Hepatocyte (in vitro differentiated cells): ENCODE data around the gene PAQR5. TPM values are rescaled to one million over a fixed set of nuclear protein-coding genes. Genes with fewer than 3 reads are reported as not detected.

ENCODE experiments used
- DNase-seq: peaks from one replicate; pipeline ENCODE4 v3.0.0-alpha.2; 2016; ENCODE audit warnings: low spot score
- H2AFZ ChIP-seq: fragments of 200-600 bp; sonication (generic); 2 replicates; pipeline ENCODE4 v1.6.0; 2016; ENCODE audit warnings: antibody characterized with exemption, mild to moderate bottlenecking
- H3K27ac ChIP-seq: fragments of 200-600 bp; sonication (generic); 2 replicates; pipeline ENCODE4 v1.5.1; 2016; ENCODE audit warnings: mild to moderate bottlenecking
- H3K27me3 ChIP-seq: fragments of 200-600 bp; sonication (generic); 2 replicates; pipeline ENCODE4 v1.6.1; 2016
- H3K36me3 ChIP-seq: fragments of 200-600 bp; sonication (generic); replicated peaks from 2 replicates; pipeline ENCODE4 v1.5.1; 2016; ENCODE audit warnings: low read depth; ENCODE audit not compliant: insufficient read depth
- H3K4me1 ChIP-seq: fragments of 200-600 bp; sonication (generic); 2 replicates; pipeline ENCODE4 v1.5.1; 2016; ENCODE audit warnings: mild to moderate bottlenecking, moderate library complexity; ENCODE audit not compliant: insufficient read depth
- H3K4me2 ChIP-seq: fragments of 200-600 bp; sonication (generic); 2 replicates; pipeline ENCODE4 v1.6.0; 2016
- H3K4me3 ChIP-seq: fragments of 200-600 bp; sonication (generic); 2 replicates; pipeline ENCODE4 v1.5.1; 2016; ENCODE audit warnings: mild to moderate bottlenecking
- H3K79me2 ChIP-seq: fragments of 200-600 bp; sonication (generic); 2 replicates; pipeline ENCODE4 v1.6.0; 2017; ENCODE audit warnings: mild to moderate bottlenecking
- H3K9me2 ChIP-seq: fragments of 200-600 bp; sonication (generic); replicated peaks from 2 replicates; pipeline ENCODE4 v1.6.0; 2017; ENCODE audit warnings: mild to moderate bottlenecking; ENCODE audit not compliant: insufficient read depth
- H3K9me3 ChIP-seq: fragments of 200-600 bp; sonication (generic); 2 replicates; pipeline ENCODE4 v1.5.1; 2016; ENCODE audit warnings: low read depth, mild to moderate bottlenecking
- H4K20me1 ChIP-seq: fragments of 200-600 bp; sonication (generic); 2 replicates; pipeline ENCODE4 v1.6.0; 2016; ENCODE audit warnings: mild to moderate bottlenecking; ENCODE audit not compliant: insufficient read depth, poor library complexity, severe bottlenecking
- EZH2 ChIP-seq: fragments of 200-600 bp; sonication (generic); IDR thresholded peaks from 2 replicates; pipeline ENCODE4 v1.6.1; 2016; ENCODE audit warnings: antibody characterized with exemption, mild to moderate bottlenecking, borderline replicate concordance
- EZH2phosphoT487 ChIP-seq: fragments of 200-600 bp; sonication (generic); IDR thresholded peaks from one replicate; pipeline ENCODE4 v1.6.1; 2018; ENCODE audit warnings: antibody characterized with exemption, mild to moderate bottlenecking, low read depth, moderate library complexity; ENCODE audit not compliant: unreplicated experiment, severe bottlenecking
- WGBS: methylation state at CpG from one replicate; pipeline ENCODE4 v1.1.6; 2016; ENCODE audit warnings: low lambda C conversion rate; ENCODE audit errors: missing lambda C conversion rate; 5-methylcytosine and 5-hydroxymethylcytosine counted together
- polyA plus RNA-seq: library from polyadenylated mRNA; unstranded; fragments of >200 nt; fragmentation: Nextera tagmentation; extraction: Ambion mirVana; gene quantifications from 2 replicates; pipeline ENCODE4 v1.2.1, GENCODE V29; 2016
- total RNA-seq: library from RNA; depleted of rRNA; stranded (reverse); fragments of >200 nt; gene quantifications from 2 replicates; pipeline ENCODE4 v1.2.3, GENCODE V29; 2014
- TF ChIP-seq, protein P1 (sequence below): fragments of 200-600 bp; sonication (generic); IDR thresholded peaks from 2 replicates; pipeline ENCODE4 v1.5.1; 2016; ENCODE audit warnings: antibody characterized with exemption, mild to moderate bottlenecking; ENCODE audit not compliant: poor library complexity

Gene PAQR5
- total and polyA plus RNA-seq, 2 experiments from 2014 or later, result 2.1 to 2.8 TPM

DNA sequence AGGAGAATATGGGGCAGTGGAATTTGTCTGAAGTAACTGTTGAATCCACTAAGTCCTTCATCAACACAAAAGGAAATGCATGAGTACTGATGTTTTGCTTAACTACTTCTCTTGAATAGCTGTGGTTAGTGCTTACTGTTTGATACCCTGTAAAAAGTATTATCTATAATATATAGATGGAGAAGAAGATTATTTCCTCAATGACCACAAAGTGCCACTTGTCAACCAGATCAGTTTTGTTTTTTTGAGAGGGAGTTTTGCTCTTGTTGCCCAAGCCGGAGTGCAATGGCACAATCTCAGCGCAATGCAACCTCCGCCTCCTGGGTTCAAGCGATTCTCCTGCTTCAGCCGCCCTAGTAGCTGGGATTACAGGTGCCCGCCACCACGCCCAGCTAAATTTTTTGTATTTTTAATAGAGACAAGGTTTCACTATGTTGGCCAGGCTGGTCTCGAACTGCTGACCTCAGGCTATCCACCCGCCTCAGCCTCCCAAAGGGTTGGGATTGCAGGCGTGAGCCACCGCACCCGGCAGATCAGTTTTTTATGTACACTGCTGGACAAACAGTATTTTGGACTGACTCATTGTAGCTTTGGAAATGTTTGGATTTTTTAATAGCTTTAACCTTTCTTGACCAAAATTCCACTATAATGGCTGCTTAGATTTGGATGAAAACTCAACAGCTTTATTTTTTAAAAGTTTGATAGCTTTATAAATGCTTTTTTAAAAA, 152.4 kb downstream of the PAQR5 start:
- 90% methylated on average over 12 of the region's 12 CpGs for WGBS
- Histone ChIP-seq H3K9me2 (no peaks in the 10 kb centered on the region), H3K4me3 (no peak overlapping the region), H3K27ac (no peak overlapping the region), H3K4me1 (peaks cover 16% of the 10 kb centered on the region), H3K36me3 (no peaks in the 10 kb centered on the region), H3K9me3 (no peaks in the 10 kb centered on the region), H3K4me2 (peak overlapping the region; percentile 84), H2AFZ (no peak overlapping the region), H4K20me1 (peaks cover 30% of the 10 kb centered on the region), H3K79me2 (peaks cover 33% of the 10 kb centered on the region), H3K27me3 (no peaks in the 10 kb centered on the region)
- DNase-seq, result no peak
- TF ChIP-seq EZH2phosphoT487 (no peak), EZH2 (no peak)
- TF ChIP-seq, protein P1, sequence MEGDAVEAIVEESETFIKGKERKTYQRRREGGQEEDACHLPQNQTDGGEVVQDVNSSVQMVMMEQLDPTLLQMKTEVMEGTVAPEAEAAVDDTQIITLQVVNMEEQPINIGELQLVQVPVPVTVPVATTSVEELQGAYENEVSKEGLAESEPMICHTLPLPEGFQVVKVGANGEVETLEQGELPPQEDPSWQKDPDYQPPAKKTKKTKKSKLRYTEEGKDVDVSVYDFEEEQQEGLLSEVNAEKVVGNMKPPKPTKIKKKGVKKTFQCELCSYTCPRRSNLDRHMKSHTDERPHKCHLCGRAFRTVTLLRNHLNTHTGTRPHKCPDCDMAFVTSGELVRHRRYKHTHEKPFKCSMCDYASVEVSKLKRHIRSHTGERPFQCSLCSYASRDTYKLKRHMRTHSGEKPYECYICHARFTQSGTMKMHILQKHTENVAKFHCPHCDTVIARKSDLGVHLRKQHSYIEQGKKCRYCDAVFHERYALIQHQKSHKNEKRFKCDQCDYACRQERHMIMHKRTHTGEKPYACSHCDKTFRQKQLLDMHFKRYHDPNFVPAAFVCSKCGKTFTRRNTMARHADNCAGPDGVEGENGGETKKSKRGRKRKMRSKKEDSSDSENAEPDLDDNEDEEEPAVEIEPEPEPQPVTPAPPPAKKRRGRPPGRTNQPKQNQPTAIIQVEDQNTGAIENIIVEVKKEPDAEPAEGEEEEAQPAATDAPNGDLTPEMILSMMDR, result no peak

DNA sequence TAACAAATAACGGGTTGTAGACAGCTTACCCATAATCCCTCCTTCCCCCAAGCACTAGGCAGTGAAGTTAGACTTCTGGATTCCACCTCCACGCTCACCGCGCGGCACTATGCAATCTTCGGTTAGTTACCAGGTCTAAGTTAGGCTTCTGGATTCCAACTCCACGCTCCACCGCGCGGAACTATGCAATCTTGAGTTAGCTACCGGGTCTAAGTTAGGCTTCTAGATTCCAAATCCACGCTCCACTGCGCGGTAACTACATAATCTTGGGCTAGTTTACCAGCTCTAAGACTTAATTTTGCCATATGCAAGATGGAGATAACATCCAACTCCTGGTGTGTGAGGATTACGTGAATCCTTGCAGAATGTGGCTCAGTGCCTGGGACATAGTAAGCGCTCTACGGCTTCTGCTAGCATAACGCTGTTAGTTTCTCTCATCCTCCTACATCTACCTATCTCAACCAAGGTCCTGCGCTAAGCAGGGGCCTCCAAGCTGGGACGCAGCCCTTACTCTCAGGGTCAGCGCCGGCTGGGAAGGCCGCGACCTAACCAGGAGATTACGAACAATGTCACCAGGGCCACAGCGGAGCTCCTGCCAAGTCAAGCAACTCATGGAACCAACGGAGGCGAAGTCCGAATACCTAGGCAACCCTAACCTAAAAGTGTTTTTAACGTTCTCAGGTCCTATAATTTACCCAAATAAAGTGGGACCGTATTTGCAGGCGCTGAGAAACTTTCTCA, 153.4 kb downstream of the PAQR5 start:
- 21% methylated on average over 32 of the region's 32 CpGs for WGBS
- Histone ChIP-seq H3K27ac (peak overlapping the region; percentile 86), H4K20me1 (peaks cover 30% of the 10 kb centered on the region), H3K79me2 (peaks cover 34% of the 10 kb centered on the region), H3K4me3 (peak overlapping the region; percentile 38), H3K36me3 (no peaks in the 10 kb centered on the region), H3K4me1 (peaks cover 16% of the 10 kb centered on the region), H3K27me3 (no peaks in the 10 kb centered on the region), H3K4me2 (peak overlapping the region; percentile 84), H3K9me3 (no peaks in the 10 kb centered on the region), H2AFZ (peak overlapping the region; percentile 74), H3K9me2 (no peaks in the 10 kb centered on the region)
- no peak for TF ChIP-seq EZH2phosphoT487
- no peak for TF ChIP-seq EZH2
- TF ChIP-seq, protein P1, result no peak
- peak; percentile 15 for DNase-seq

DNA sequence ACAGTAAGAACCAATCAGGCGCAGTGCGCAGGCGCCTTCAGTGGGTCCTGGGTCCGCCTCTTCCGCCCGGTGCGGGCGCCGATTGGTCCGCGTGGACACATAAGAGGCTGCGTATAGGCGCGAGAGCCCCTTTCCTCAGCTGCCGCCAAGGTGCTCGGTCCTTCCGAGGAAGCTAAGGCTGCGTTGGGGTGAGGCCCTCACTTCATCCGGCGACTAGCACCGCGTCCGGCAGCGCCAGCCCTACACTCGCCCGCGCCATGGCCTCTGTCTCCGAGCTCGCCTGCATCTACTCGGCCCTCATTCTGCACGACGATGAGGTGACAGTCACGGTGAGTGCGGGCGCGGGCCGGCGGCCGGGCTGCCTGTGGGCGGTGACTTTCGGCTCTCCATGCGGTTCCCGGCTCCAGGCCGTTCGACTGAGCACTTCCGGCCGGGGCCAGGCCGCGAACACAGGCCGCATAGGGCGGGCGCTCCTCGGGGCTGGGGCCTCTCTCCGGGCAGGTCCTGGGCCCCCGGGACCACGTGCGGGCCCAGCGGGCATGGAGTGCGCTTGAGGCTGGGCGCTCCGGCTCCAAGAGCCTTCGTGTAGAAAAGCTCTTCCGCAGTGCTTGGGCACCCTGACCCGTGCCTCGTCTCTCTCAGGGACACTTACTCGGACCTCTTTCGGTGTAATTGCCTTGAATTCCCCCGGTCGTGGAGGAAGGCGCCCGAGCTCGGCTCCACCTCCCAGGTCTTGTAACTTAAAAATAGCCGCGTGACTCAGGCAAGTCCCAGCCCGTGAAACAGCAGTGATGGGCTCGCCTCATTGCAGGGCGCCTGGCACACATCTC, 154.2 kb downstream of the PAQR5 start, which contains the start of gene RPLP1:
TSS of gene RPLP1 (plus strand) at position 127 of the 830 bp plus-strand sequence. CDS start at position 258, 131 bp downstream.
- peak within 1 kb of the TSS; percentile 90 for H3K27ac ChIP-seq
- H3K9me3 ChIP-seq, result no peaks in the 10 kb centered on the region
- peak within 1 kb of the TSS; percentile 94 for H3K4me2 ChIP-seq
- peaks cover 30% of the 10 kb centered on the region for H4K20me1 ChIP-seq
- H3K36me3 ChIP-seq, result no peaks in the 10 kb centered on the region
- H3K4me3 ChIP-seq, result peak within 1 kb of the TSS; percentile 92
- peak within 1 kb of the TSS; percentile 74 for H2AFZ ChIP-seq
- H3K9me2 ChIP-seq, result no peaks in the 10 kb centered on the region
- peaks cover 16% of the 10 kb centered on the region for H3K4me1 ChIP-seq
- 1% methylated on average over 69 of the region's 77 CpGs for WGBS
- no peaks in the 10 kb centered on the region for H3K27me3 ChIP-seq
- TF ChIP-seq EZH2phosphoT487 (no peak), EZH2 (no peak)
- TF ChIP-seq, protein P1, result no peak
- H3K79me2 ChIP-seq, result peaks cover 34% of the 10 kb centered on the region
- peak; percentile 98 for DNase-seq
